Loucy (cell line): ENCODE measurements around the gene ZFPL1.

ENCODE experiments used
- H2AFZ ChIP-seq: fragments of 200-600 bp; sonication (generic); 2 replicates; pipeline ENCODE4 v1.6.0; 2016; ENCODE audit warnings: antibody characterized with exemption, mild to moderate bottlenecking, low read length, moderate library complexity
- H3F3A ChIP-seq: fragments of 200-600 bp; 2 replicates; pipeline ENCODE4 v1.6.0; 2016; ENCODE audit warnings: antibody characterized with exemption, low read depth, mild to moderate bottlenecking
- H3K27me3 ChIP-seq: fragments of 200-600 bp; sonication (generic); 2 replicates; pipeline ENCODE4 v1.6.1; 2014; ENCODE audit warnings: low read length, mild to moderate bottlenecking; ENCODE audit not compliant: insufficient read depth, poor library complexity, severe bottlenecking
- H3K36me3 ChIP-seq: fragments of 200-600 bp; sonication (generic); 2 replicates; pipeline ENCODE4 v1.6.1; 2016; ENCODE audit warnings: low read length; ENCODE audit not compliant: insufficient read depth
- H3K4me1 ChIP-seq: fragments of 200-600 bp; sonication (generic); 2 replicates; pipeline ENCODE4 v1.5.1; 2014; ENCODE audit warnings: low read length, mild to moderate bottlenecking; ENCODE audit not compliant: insufficient read depth, poor library complexity, severe bottlenecking
- H3K4me2 ChIP-seq: fragments of 200-600 bp; sonication (generic); 2 replicates; pipeline ENCODE4 v1.6.0; 2014; ENCODE audit warnings: antibody characterized with exemption, low read length, low read depth, mild to moderate bottlenecking; ENCODE audit not compliant: poor library complexity, severe bottlenecking
- H3K4me3 ChIP-seq: fragments of 200-600 bp; sonication (generic); 2 replicates; pipeline ENCODE4 v1.5.1; 2014; ENCODE audit warnings: low read length, mild to moderate bottlenecking, mixed read lengths; ENCODE audit not compliant: poor library complexity, severe bottlenecking
- H3K79me2 ChIP-seq: fragments of 200-600 bp; sonication (generic); 2 replicates; pipeline ENCODE4 v1.6.1; 2014; ENCODE audit warnings: low read length; ENCODE audit not compliant: insufficient read depth
- H3K9ac ChIP-seq: fragments of 200-600 bp; sonication (generic); 2 replicates; pipeline ENCODE4 v1.6.0; 2014; ENCODE audit warnings: mild to moderate bottlenecking, low read depth, low read length, moderate library complexity; ENCODE audit not compliant: poor library complexity, severe bottlenecking
- H3K9me2 ChIP-seq: fragments of 200-600 bp; sonication (generic); replicated peaks from 2 replicates; pipeline ENCODE4 v1.6.1; 2016; ENCODE audit warnings: low read depth, low read length, mixed read lengths
- H3K9me3 ChIP-seq: fragments of 200-600 bp; sonication (generic); 2 replicates; pipeline ENCODE4 v1.6.1; 2014; ENCODE audit warnings: mild to moderate bottlenecking, antibody characterized with exemption, low read length, low read depth; ENCODE audit not compliant: insufficient read depth
- H4K20me1 ChIP-seq: fragments of 200-600 bp; sonication (generic); 2 replicates; pipeline ENCODE4 v1.6.0; 2014; ENCODE audit warnings: antibody characterized with exemption, low read length, mild to moderate bottlenecking; ENCODE audit not compliant: insufficient read depth, poor library complexity, severe bottlenecking
- CTCF ChIP-seq: fragments of 200-600 bp; sonication (generic); conservative IDR thresholded peaks from 2 replicates; pipeline ENCODE4 v1.5.1; 2014; ENCODE audit warnings: mild to moderate bottlenecking, antibody characterized with exemption, low read length
- EZH2phosphoT487 ChIP-seq: fragments of 200-600 bp; IDR thresholded peaks from 2 replicates; pipeline ENCODE4 v1.6.1; 2018; ENCODE audit warnings: antibody characterized with exemption, mild to moderate bottlenecking, moderate library complexity, borderline replicate concordance

The ZFPL1 gene

DNA sequence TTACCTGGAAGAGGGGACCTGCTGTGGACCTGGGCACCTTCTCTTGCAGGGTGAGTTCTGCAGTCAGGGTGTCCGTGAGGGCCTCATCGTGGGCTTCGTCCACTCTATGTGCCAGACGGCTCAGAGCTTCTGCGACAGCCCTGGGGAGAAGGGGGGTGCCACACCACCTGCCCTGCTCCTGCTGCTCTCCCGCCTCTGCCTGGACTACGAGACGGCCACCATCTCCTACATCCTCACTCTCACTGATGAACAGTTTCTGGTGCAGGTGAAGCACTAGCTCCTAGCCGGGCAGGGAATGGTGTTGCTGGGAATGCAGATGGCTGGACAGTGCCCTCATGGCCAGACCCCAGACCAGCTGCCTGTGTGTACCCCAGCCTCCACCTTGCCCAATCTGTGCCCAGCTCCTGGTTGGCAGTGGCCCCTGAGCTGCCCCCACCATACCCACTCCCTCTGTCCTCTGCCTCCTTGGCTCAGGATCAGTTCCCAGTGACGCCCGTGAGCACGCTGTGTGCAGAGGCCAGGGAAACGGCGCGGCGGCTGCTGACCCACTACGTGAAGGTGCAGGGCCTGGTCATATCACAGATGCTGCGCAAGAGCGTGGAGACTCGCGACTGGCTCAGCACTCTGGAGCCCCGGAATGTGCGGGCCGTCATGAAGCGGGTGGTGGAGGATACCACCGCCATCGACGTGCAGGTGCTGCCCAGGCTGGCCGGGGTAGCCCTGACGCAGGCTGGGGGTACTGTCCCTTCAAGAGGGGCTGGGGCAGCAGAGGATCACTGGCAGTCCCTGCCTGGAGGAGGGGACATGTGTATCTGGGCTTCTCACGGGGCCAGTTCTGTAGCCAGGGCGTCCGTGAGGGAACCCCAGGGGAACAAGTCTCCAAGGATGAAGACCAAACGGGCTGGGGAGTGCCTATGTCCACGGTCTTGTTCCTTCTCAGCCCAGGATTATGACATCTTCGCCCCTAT, 25.5 kb downstream of the ZFPL1 start:
- Histone ChIP-seq H3K4me2 (no peak overlapping the region), H3K4me1 (peaks cover 18% of the 10 kb centered on the region), H3K9ac (no peak overlapping the region), H3F3A (peaks cover 5% of the 10 kb centered on the region; the same call in 1 of the 2 replicates), H3K9me2 (no peaks in the 10 kb centered on the region), H3K4me3 (no peak overlapping the region), H3K79me2 (peaks cover 10% of the 10 kb centered on the region; the same call in 1 of the 2 replicates), H3K9me3 (no peaks in the 10 kb centered on the region), H4K20me1 (peaks cover 6% of the 10 kb centered on the region), H3K36me3 (peaks cover 13% of the 10 kb centered on the region; the same call in 1 of the 2 replicates), H3K27me3 (no peaks in the 10 kb centered on the region), H2AFZ (no peak overlapping the region)
- TF ChIP-seq CTCF (no peak), EZH2phosphoT487 (no peak)

GRCh38 chr11:65110354-65110861, 26.4 kb downstream of the ZFPL1 start:
- Histone ChIP-seq H3K36me3 (peaks cover 13% of the 10 kb centered on the region; the same call in 1 of the 2 replicates), H2AFZ (no peak overlapping the region), H4K20me1 (peaks cover 6% of the 10 kb centered on the region), H3F3A (peaks cover 5% of the 10 kb centered on the region; the same call in 1 of the 2 replicates), H3K79me2 (peaks cover 5% of the 10 kb centered on the region; the same call in 1 of the 2 replicates), H3K27me3 (no peaks in the 10 kb centered on the region), H3K4me2 (no peak overlapping the region), H3K4me1 (peaks cover 18% of the 10 kb centered on the region), H3K9me3 (no peaks in the 10 kb centered on the region), H3K9me2 (no peaks in the 10 kb centered on the region), H3K4me3 (no peak overlapping the region), H3K9ac (no peak overlapping the region)
- peak; percentile 89 for TF ChIP-seq CTCF
- no peak for TF ChIP-seq EZH2phosphoT487

DNA sequence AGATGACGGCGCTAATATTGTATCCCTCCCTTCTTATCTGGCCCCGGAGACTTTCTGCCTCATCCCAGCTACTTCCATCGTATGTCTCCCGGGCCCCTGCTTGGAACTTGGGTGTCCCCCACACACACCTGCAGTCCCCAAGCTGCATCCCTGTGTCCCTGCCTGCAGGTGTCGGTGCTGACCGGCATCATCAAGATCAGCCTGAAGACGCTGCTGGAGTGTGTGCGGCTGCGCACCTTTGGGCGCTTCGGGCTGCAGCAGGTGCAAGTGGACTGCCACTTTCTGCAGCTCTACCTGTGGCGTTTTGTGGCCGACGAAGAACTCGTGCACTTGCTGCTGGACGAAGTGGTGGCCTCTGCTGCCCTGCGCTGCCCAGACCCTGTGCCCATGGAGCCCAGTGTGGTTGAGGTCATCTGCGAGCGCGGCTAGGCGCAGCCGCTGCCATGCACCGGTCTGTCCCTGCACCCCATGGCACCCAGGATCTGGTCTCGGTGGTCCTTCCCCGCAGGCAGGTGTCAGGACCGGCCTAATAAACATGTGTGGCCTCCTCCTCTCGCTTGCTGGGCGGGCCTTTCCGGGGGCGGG, 27.2 kb downstream of the ZFPL1 start:
- Histone ChIP-seq H3K4me2 (peak overlapping the region; percentile 97), H3K4me3 (peak overlapping the region; percentile 75), H2AFZ (no peak overlapping the region), H3K79me2 (peaks cover 3% of the 10 kb centered on the region; the same call in 1 of the 2 replicates), H3K9ac (no peak overlapping the region), H3K9me3 (no peaks in the 10 kb centered on the region), H3F3A (peaks cover 5% of the 10 kb centered on the region; the same call in 1 of the 2 replicates), H3K4me1 (peaks cover 18% of the 10 kb centered on the region), H3K9me2 (no peaks in the 10 kb centered on the region), H4K20me1 (peaks cover 6% of the 10 kb centered on the region), H3K36me3 (peaks cover 13% of the 10 kb centered on the region; the same call in 1 of the 2 replicates), H3K27me3 (no peaks in the 10 kb centered on the region)
- TF ChIP-seq EZH2phosphoT487 (no peak), CTCF (no peak)
